HepG2 (cell line): ENCODE data around the gene CACNA2D3. TPM values are rescaled to one million over a fixed set of nuclear protein-coding genes. Genes with fewer than 3 reads are reported as not detected.

Experiments used
- ATAC-seq: fragments of 200-7000 bp; cut with Tn5 transposase; 3 replicates; pipeline ENCODE4 v1.9.1; 2020; ENCODE audit warnings: mild to moderate bottlenecking, moderate library complexity
- BruUV-seq: library from RNA; stranded (reverse); fragments of 400-500 nt; replicated peaks from 2 replicates; lab custom pipeline; 2021; lab: Mats Ljungman, UMichigan
- CTCF ChIA-PET: fragments of 300-600 bp; formaldehyde crosslinking; extraction: SDS; loops from one replicate; lab custom pipeline; 2021; ENCODE audit warnings: low total read pairs, inconsistent platforms, low intra/inter-chr PET ratio; lab: Yijun Ruan, JAX
- POLR2A ChIA-PET: fragments of 350-600 bp; sonication (Branson Sonifier 250); formaldehyde crosslinking; loops from one replicate; lab custom pipeline; 2020; ENCODE audit warnings: antibody characterized with exemption, inconsistent platforms; lab: Yijun Ruan, JAX
- DNase-seq: peaks from one replicate; pipeline ENCODE4 v3.0.0-alpha.2; 2015; ENCODE audit warnings: low spot score
- FAIRE-seq: peaks from 3 replicates; lab custom pipeline; 2011; peaks lifted over from hg19 to GRCh38; lab: Jason Lieb, UNC
- H2AFZ ChIP-seq: one replicate; pipeline ENCODE4 v1.6.1; 2011; ENCODE audit warnings: low read length, inconsistent platforms
- H3K27ac ChIP-seq: fragments of 300-600 bp; 3 replicates; pipeline ENCODE4 v1.8.0; 2011; ENCODE audit warnings: mixed run types, mild to moderate bottlenecking, mixed read lengths, low read length, inconsistent platforms; ENCODE audit not compliant: insufficient read depth; ENCODE audit errors: extremely low read length
- H3K27me3 ChIP-seq, 2 experiments: fragments of 200-600 bp in 1 of 2; 2 replicates in 1 of 2; 3 replicates in 1 of 2; pipeline versions ENCODE4 v1.6.0 to v1.8.0; 2011; ENCODE audit warnings: low read length in 2 of 2, mild to moderate bottlenecking in 2 of 2, moderate library complexity in 2 of 2, inconsistent platforms in 1 of 2; ENCODE audit not compliant: insufficient read depth in 2 of 2, control insufficient read depth in 1 of 2
- H3K36me3 ChIP-seq, 2 experiments: fragments of 200-600 bp in 1 of 2; replicated peaks in 1 of 2; 2 replicates in 1 of 2; 3 replicates in 1 of 2; pipeline versions ENCODE4 v1.5.1 to v1.8.0; 2011; ENCODE audit warnings: low read length in 2 of 2, inconsistent platforms in 1 of 2; ENCODE audit not compliant: insufficient read depth in 2 of 2, control insufficient read depth in 1 of 2
- H3K4me1 ChIP-seq: 2 replicates; pipeline ENCODE4 v1.5.1; 2012; ENCODE audit warnings: low read length, inconsistent platforms; ENCODE audit not compliant: insufficient read depth
- H3K4me2 ChIP-seq: 2 replicates; pipeline ENCODE4 v1.6.0; 2011; ENCODE audit warnings: low read depth, low read length, inconsistent platforms
- H3K4me3 ChIP-seq, 3 experiments: fragments of 200-600 bp in 1 of 3; sonication (generic), shearing (Covaris generic) in 1 of 3; replicated peaks in 1 of 3; 2 replicates each; pipeline ENCODE4 v1.5.1; 2011 to 2016; ENCODE audit warnings: low read length in 3 of 3, inconsistent platforms in 2 of 3, low read depth in 2 of 3, mild to moderate bottlenecking in 2 of 3, control low read depth in 1 of 3, mixed read lengths in 1 of 3; ENCODE audit not compliant: insufficient read depth in 1 of 3
- H3K79me2 ChIP-seq: one replicate; pipeline ENCODE4 v1.6.1; 2011; ENCODE audit warnings: low read length, inconsistent platforms; ENCODE audit not compliant: insufficient read depth
- H3K9ac ChIP-seq: 2 replicates; pipeline ENCODE4 v1.6.0; 2011; ENCODE audit warnings: mild to moderate bottlenecking, low read depth, low read length, inconsistent platforms; ENCODE audit not compliant: insufficient read depth
- H3K9me3 ChIP-seq: 2 replicates; pipeline ENCODE4 v1.5.1; 2012; ENCODE audit warnings: mild to moderate bottlenecking, low read length
- H4K20me1 ChIP-seq: 2 replicates; pipeline ENCODE4 v1.6.0; 2011; ENCODE audit warnings: inconsistent platforms, mild to moderate bottlenecking, low read length, moderate library complexity; ENCODE audit not compliant: insufficient read depth
- BCL6 ChIP-seq: IDR thresholded peaks from 2 replicates; pipeline ENCODE4 v1.6.1; 2016; ENCODE audit warnings: missing genetic modification reagents, missing compliant biosample characterization
- CHCHD3 ChIP-seq: sonication (generic); formaldehyde crosslinking; IDR thresholded peaks from 2 replicates; pipeline ENCODE4 v1.8.0; 2022; ENCODE audit warnings: mild to moderate bottlenecking, missing genetic modification reagents, moderate library complexity
- KDM3A ChIP-seq: IDR thresholded peaks from 2 replicates; pipeline ENCODE4 v1.6.1; 2018; ENCODE audit warnings: low read depth, missing compliant biosample characterization
- NR2F1 ChIP-seq, 2 experiments: fragments of 450-650 bp in 1 of 2; formaldehyde crosslinking in 1 of 2; IDR thresholded peaks; 2 replicates each; pipeline versions ENCODE4 v1.5.0 to v1.6.1; 2016 to 2020; ENCODE audit warnings: mild to moderate bottlenecking in 1 of 2, missing compliant biosample characterization in 1 of 2, missing genetic modification reagents in 1 of 2, moderate library complexity in 1 of 2
- POGZ ChIP-seq: sonication (generic); formaldehyde crosslinking; IDR thresholded peaks from 2 replicates; pipeline ENCODE4 v1.4.0; 2020; ENCODE audit warnings: mild to moderate bottlenecking, missing genetic modification reagents
- SAFB2 ChIP-seq: sonication (generic); formaldehyde crosslinking; IDR thresholded peaks from 2 replicates; pipeline ENCODE4 v1.5.1; 2020; ENCODE audit warnings: missing genetic modification reagents, low read depth, mild to moderate bottlenecking, borderline replicate concordance
- SMARCE1 ChIP-seq: fragments of 450-650 bp; IDR thresholded peaks from 2 replicates; pipeline ENCODE4 v1.6.1; 2017; ENCODE audit warnings: borderline replicate concordance
- SRSF1 ChIP-seq: fragments of 200-400 bp; formaldehyde crosslinking; optimal IDR thresholded peaks from 2 replicates; pipeline ENCODE3; 2017; ENCODE audit warnings: mild to moderate bottlenecking, low read depth, low read length, moderate library complexity
- ZC3H13 ChIP-seq: sonication (generic); formaldehyde crosslinking; IDR thresholded peaks from 2 replicates; pipeline ENCODE4 v1.8.1; 2023; ENCODE audit warnings: mild to moderate bottlenecking, missing genetic modification reagents, moderate library complexity
- ZNF207 ChIP-seq: fragments of 450-650 bp; IDR thresholded peaks from 2 replicates; pipeline ENCODE4 v1.6.1; 2016; ENCODE audit warnings: antibody characterized with exemption, borderline replicate concordance
- ZNF24 ChIP-seq: fragments of 450-650 bp; IDR thresholded peaks from 2 replicates; pipeline ENCODE4 v1.6.1; 2017; ENCODE audit warnings: antibody characterized with exemption, mild to moderate bottlenecking
- ZNF512 ChIP-seq: sonication (generic); formaldehyde crosslinking; IDR thresholded peaks from 2 replicates; pipeline ENCODE4 v1.4.0; 2020; ENCODE audit warnings: mild to moderate bottlenecking, missing genetic modification reagents
- ZNF790 ChIP-seq: sonication (generic); formaldehyde crosslinking; IDR thresholded peaks from 2 replicates; pipeline ENCODE4 v1.8.0; 2022; ENCODE audit warnings: missing genetic modification reagents, mild to moderate bottlenecking, borderline replicate concordance
- WGBS: methylation state at CpG from one replicate; pipeline ENCODE4 v1.1.6; 2017; ENCODE audit warnings: low lambda C conversion rate; 5-methylcytosine and 5-hydroxymethylcytosine counted together
- in situ Hi-C: cut with HindIII; loops from 2 replicates; pipeline ENCODE4 v1.10.0; 2017; ENCODE audit warnings: low pct_unique_long_range_greater_than_20kb; ENCODE audit not compliant: extremely low pct_ligation_motif_present
- intact Hi-C: fragments of 100-400 bp; cut with micrococcal nuclease; formaldehyde crosslinking; loops from one replicate; pipeline ENCODE4 v1.10.0; 2022; ENCODE audit not compliant: unreplicated experiment
- polyA plus RNA-seq, 8 experiments: library from polyadenylated mRNA; depleted of rRNA in 3 of 8; stranded (reverse) in 7 of 8; unstranded in 1 of 8; fragments of >200 nt; fragmentation: Illumina TruSeq in 4 of 8; extraction: Trizol in 4 of 8; gene quantifications; 2 replicates each; pipeline versions ENCODE4 v1.2.1 to v1.2.3, GENCODE V29; 2011 to 2016; ENCODE audit warnings: low read depth in 4 of 8, missing spikeins in 1 of 8, mixed read lengths in 1 of 8; ENCODE audit not compliant: insufficient read depth in 1 of 8
- total RNA-seq, 5 experiments: library from RNA; depleted of rRNA; stranded (reverse); fragments of >200 nt; fragmentation: Illumina TruSeq; extraction: Trizol; gene quantifications; 2 replicates each; pipeline ENCODE4 v1.2.3, GENCODE V29; 2016; ENCODE audit warnings: low read depth in 1 of 5
- TF ChIP-seq, protein P1 (sequence below): sonication (generic); formaldehyde crosslinking; conservative IDR thresholded peaks from 2 replicates; pipeline ENCODE4 v1.8.1; 2023; ENCODE audit warnings: missing genetic modification reagents
- TF ChIP-seq, protein P2 (sequence below): sonication (generic); formaldehyde crosslinking; IDR thresholded peaks from 2 replicates; pipeline ENCODE4 v1.8.0; 2022; ENCODE audit warnings: mild to moderate bottlenecking, missing genetic modification reagents, moderate library complexity
- TF ChIP-seq, protein P3 (sequence below): sonication (generic); formaldehyde crosslinking; IDR thresholded peaks from 2 replicates; pipeline ENCODE4 v1.8.0; 2022; ENCODE audit warnings: mild to moderate bottlenecking, missing genetic modification reagents, borderline replicate concordance

The CACNA2D3 gene
- total and polyA plus RNA-seq, 2 of the 13 experiments (the other 11 are each of a cell fraction or from before 2014, with no cell fraction given) = not detected

DNA sequence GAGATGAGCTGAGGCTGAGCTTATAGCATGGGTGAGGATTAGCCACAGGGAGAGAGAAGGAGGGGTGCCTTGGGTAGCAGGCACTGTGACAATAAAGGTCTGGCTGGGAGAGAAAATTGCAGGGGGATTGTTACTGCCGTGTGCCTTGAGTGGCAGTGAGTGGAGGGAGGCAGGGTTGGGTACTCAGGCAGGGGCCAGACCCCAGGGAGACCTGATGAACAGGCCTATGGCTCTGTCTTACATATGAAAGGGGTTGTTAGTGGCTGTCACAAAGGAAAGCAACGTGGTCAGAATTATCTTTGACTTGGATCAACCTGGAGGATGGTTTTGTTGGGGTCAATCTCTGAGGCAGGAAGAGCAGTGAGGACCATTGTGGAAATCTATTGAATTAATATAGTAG is 721.0 kb downstream of the CACNA2D3 start:
- intact Hi-C loops = no loop called here
- POLR2A ChIA-PET = no interaction called here

DNA sequence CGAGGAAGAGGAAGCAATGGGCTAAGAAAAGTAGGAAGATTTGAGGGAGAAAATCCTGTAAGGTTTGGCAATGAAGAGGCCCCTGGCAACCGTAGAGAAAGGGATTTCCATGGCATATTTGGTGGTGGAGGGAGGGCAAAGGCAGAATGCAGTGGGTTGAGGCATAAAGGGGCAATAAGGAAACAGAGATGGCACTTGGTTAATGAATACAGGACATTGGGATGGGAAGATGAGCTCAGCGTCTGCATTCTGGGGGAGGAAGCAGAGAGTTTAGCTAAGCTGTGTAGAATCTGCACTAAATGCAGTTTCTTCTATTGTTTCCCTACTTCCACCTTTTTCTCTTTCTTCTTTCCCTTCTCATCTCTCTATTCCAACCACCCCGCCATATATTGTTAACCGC is 721.9 kb downstream of the CACNA2D3 start:
- no peak overlapping the region for H3K27ac ChIP-seq
- H3K79me2 ChIP-seq = no peaks in the 10 kb centered on the region
- H3K4me3 ChIP-seq = no peak overlapping the region
- no peaks in the 10 kb centered on the region for H3K36me3 ChIP-seq
- 33% methylated on average over 5 of the region's 5 CpGs for WGBS
- ChIA-PET POLR2A (no interaction called here), CTCF (no interaction called here)
- H2AFZ ChIP-seq = no peak overlapping the region
- H3K4me2 ChIP-seq = no peak overlapping the region
- intact Hi-C loops = no loop called here
- H3K9me3 ChIP-seq = no peaks in the 10 kb centered on the region
- no peaks in the 10 kb centered on the region for H4K20me1 ChIP-seq
- in situ Hi-C loops = no loop called here
- H3K9ac ChIP-seq = no peak overlapping the region
- BruUV-seq = no TSS peak
- no peaks in the 10 kb centered on the region for H3K27me3 ChIP-seq
- no peak for ATAC-seq
- no peak for DNase-seq
- FAIRE-seq = no peak
- peaks cover 5% of the 10 kb centered on the region; the same call in 1 of the 2 replicates for H3K4me1 ChIP-seq
- TF ChIP-seq, protein P1, sequence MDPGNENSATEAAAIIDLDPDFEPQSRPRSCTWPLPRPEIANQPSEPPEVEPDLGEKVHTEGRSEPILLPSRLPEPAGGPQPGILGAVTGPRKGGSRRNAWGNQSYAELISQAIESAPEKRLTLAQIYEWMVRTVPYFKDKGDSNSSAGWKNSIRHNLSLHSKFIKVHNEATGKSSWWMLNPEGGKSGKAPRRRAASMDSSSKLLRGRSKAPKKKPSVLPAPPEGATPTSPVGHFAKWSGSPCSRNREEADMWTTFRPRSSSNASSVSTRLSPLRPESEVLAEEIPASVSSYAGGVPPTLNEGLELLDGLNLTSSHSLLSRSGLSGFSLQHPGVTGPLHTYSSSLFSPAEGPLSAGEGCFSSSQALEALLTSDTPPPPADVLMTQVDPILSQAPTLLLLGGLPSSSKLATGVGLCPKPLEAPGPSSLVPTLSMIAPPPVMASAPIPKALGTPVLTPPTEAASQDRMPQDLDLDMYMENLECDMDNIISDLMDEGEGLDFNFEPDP (CRISPR knock-in tag) = no peak
- TF ChIP-seq ZNF207 (no peak), ZC3H13 (no peak), SMARCE1 (no peak)
- TF ChIP-seq, protein P2, sequence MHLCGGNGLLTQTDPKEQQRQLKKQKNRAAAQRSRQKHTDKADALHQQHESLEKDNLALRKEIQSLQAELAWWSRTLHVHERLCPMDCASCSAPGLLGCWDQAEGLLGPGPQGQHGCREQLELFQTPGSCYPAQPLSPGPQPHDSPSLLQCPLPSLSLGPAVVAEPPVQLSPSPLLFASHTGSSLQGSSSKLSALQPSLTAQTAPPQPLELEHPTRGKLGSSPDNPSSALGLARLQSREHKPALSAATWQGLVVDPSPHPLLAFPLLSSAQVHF (CRISPR knock-in tag) = no peak
- TF ChIP-seq, protein P3, sequence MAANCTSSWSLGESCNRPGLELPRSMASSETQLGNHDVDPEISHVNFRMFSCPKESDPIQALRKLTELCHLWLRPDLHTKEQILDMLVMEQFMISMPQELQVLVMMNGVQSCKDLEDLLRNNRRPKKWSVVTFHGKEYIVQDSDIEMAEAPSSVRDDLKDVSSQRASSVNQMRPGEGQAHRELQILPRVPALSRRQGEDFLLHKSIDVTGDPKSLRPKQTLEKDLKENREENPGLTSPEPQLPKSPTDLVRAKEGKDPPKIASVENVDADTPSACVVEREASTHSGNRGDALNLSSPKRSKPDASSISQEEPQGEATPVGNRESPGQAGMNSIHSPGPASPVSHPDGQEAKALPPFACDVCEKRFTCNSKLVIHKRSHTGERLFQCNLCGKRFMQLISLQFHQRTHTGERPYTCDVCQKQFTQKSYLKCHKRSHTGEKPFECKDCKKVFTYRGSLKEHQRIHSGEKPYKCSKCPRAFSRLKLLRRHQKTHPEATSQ (CRISPR knock-in tag) = no peak

More for the DNA sequence above, 721.0 kb downstream of the CACNA2D3 start:
- H3K4me2 ChIP-seq = no peak overlapping the region
- TF ChIP-seq SMARCE1 (no peak), POGZ (CRISPR knock-in tag) (no peak), ZNF790 (no peak), ZNF512 (CRISPR knock-in tag) (no peak), SAFB2 (CRISPR knock-in tag) (no peak), KDM3A (no peak), CHCHD3 (no peak), NR2F1 (CRISPR knock-in tag; IDR thresholded peaks at IDR 0.05) (no peak), ZNF24 (no peak), SRSF1 (no peak), BCL6 (no peak)
- H3K27ac ChIP-seq = no peak overlapping the region
- no peak for FAIRE-seq
- peaks cover 5% of the 10 kb centered on the region; the same call in 1 of the 2 replicates for H3K4me1 ChIP-seq
- no peak overlapping the region for H2AFZ ChIP-seq
- in situ Hi-C loops = no loop called here
- BruUV-seq = no TSS peak
- ATAC-seq = no peak
- H3K36me3 ChIP-seq = no peaks in the 10 kb centered on the region
- no peaks in the 10 kb centered on the region for H3K79me2 ChIP-seq
- CTCF ChIA-PET = no interaction called here
- H3K9me3 ChIP-seq = no peaks in the 10 kb centered on the region
- no peaks in the 10 kb centered on the region for H3K27me3 ChIP-seq
- H3K9ac ChIP-seq = no peak overlapping the region
- H4K20me1 ChIP-seq = no peaks in the 10 kb centered on the region
- 0% methylated on average over 2 of the region's 2 CpGs for WGBS
- H3K4me3 ChIP-seq = no peak overlapping the region
- no peak for DNase-seq
